ENCODE data around the gene CDKL4. TPM values are rescaled to one million over a fixed set of nuclear protein-coding genes. Genes with fewer than 3 reads are reported as not detected.

The CDKL4 gene
- total and polyA plus RNA-seq, 2 of the 13 experiments (the other 11 are each of a cell fraction or from before 2014, with no cell fraction given): 0.29 to 0.50 TPM

DNA sequence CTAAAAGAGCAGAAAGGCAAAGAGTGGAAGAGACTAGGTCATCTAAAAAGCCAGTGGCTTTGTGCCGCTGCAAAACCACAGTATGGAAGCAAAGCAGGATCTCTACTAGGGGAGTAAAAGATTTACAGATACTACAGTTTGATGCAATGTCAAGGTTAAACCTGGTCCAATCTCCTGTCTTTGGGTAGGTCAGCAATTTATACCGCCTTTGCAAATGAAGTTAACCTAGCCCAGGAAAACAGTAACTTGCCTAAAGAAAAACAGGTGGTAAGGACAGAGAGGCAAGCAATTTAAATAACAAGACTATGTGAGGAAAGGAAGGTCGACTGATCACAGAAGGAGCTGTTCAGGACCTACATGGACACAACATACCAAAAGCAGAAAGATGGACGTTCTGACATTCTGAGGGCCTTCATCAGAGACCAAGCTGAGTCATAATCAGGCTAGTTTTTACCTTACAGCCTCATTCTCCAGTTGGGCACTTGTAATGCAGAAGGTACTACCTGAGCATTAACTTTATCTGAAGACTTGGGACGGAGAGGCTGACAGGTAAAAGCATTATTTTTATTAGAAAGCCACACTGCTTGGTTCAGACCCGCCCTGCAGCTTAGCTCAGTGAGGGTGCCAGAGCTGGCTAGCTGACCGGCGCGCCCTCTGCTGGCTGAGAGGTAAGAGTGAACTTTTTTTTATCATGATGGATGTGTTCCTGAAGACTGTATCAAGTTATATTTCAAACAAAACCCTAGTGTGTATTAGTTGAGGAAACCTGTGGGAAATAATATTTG lies 15.9 kb downstream of the CDKL4 start (continued):
- TF ChIP-seq, protein P1, sequence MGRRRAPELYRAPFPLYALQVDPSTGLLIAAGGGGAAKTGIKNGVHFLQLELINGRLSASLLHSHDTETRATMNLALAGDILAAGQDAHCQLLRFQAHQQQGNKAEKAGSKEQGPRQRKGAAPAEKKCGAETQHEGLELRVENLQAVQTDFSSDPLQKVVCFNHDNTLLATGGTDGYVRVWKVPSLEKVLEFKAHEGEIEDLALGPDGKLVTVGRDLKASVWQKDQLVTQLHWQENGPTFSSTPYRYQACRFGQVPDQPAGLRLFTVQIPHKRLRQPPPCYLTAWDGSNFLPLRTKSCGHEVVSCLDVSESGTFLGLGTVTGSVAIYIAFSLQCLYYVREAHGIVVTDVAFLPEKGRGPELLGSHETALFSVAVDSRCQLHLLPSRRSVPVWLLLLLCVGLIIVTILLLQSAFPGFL (CRISPR knock-in tag; IDR thresholded peaks at IDR 0.05): no peak
- no peak for TF ChIP-seq ZFP62 (CRISPR knock-in tag; IDR thresholded peaks at IDR 0.05)
- TF ChIP-seq, protein P2, sequence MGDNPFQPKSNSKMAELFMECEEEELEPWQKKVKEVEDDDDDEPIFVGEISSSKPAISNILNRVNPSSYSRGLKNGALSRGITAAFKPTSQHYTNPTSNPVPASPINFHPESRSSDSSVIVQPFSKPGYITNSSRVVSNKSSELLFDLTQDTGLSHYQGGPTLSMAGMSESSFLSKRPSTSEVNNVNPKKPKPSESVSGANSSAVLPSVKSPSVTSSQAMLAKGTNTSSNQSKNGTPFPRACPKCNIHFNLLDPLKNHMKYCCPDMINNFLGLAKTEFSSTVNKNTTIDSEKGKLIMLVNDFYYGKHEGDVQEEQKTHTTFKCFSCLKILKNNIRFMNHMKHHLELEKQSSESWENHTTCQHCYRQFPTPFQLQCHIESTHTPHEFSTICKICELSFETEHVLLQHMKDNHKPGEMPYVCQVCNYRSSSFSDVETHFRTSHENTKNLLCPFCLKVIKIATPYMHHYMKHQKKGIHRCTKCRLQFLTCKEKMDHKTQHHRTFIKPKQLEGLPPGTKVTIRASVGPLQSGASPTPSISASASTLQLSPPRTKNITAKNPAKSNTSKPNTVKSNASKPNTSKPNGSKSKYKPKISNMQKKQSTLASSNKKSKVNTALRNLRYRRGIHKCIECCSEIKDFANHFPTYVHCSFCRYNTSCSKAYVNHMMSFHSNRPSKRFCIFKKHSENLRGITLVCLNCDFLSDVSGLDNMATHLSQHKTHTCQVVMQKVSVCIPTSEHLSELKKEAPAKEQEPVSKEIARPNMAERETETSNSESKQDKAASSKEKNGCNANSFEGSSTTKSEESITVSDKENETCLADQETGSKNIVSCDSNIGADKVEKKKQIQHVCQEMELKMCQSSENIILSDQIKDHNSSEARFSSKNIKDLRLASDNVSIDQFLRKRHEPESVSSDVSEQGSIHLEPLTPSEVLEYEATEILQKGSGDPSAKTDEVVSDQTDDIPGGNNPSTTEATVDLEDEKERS (CRISPR knock-in tag; IDR thresholded peaks at IDR 0.05): 0 out of 2 replicates have a peak, but pooled peaks have one; percentile 45
- no peak for TF ChIP-seq KDM3A (CRISPR knock-in tag; IDR thresholded peaks at IDR 0.05; ENCODE audit: low read depth)
- no peak for TF ChIP-seq MAFG (CRISPR knock-in tag; IDR thresholded peaks at IDR 0.05)
- no peak for TF ChIP-seq CCDC6 (CRISPR knock-in tag; IDR thresholded peaks at IDR 0.05)
- TF ChIP-seq FOXM1 (CRISPR knock-in tag; IDR thresholded peaks at IDR 0.05): no peak
- TF ChIP-seq, protein P3, sequence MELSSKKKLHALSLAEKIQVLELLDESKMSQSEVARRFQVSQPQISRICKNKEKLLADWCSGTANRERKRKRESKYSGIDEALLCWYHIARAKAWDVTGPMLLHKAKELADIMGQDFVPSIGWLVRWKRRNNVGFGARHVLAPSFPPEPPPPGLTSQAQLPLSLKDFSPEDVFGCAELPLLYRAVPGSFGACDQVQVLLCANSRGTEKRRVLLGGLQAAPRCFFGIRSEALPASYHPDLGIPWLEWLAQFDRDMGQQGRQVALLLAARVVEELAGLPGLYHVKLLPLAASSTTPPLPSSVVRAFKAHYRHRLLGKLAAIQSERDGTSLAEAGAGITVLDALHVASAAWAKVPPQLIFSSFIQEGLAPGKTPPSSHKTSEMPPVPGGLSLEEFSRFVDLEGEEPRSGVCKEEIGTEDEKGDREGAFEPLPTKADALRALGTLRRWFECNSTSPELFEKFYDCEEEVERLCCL (CRISPR knock-in tag; IDR thresholded peaks at IDR 0.05; ENCODE audit: borderline replicate concordance): no peak
- TF ChIP-seq ZBTB7A (CRISPR knock-in tag; IDR thresholded peaks at IDR 0.05): no peak
- TF ChIP-seq SETDB1 (CRISPR knock-in tag; IDR thresholded peaks at IDR 0.05; ENCODE audit: borderline replicate concordance): no peak
- no peak for TF ChIP-seq MED13 (CRISPR knock-in tag; IDR thresholded peaks at IDR 0.05)
- no peak for TF ChIP-seq ZNF570 (CRISPR knock-in tag; IDR thresholded peaks at IDR 0.05; ENCODE audit: borderline replicate concordance)
- no peak for TF ChIP-seq ZNF3 (CRISPR knock-in tag; IDR thresholded peaks at IDR 0.05)
- no peak for TF ChIP-seq PHB2 (IDR thresholded peaks at IDR 0.05; ENCODE audit: partially characterized antibody)
- 0 out of 2 replicates have a peak, but pooled peaks have one; percentile 32 for TF ChIP-seq ZFY (CRISPR knock-in tag; IDR thresholded peaks at IDR 0.05)
- no peak for TF ChIP-seq MED8 (CRISPR knock-in tag; IDR thresholded peaks at IDR 0.05; ENCODE audit: insufficient replicate concordance)
- no peak for TF ChIP-seq ZNF430 (CRISPR knock-in tag; IDR thresholded peaks at IDR 0.05)
- TF ChIP-seq, protein P4, sequence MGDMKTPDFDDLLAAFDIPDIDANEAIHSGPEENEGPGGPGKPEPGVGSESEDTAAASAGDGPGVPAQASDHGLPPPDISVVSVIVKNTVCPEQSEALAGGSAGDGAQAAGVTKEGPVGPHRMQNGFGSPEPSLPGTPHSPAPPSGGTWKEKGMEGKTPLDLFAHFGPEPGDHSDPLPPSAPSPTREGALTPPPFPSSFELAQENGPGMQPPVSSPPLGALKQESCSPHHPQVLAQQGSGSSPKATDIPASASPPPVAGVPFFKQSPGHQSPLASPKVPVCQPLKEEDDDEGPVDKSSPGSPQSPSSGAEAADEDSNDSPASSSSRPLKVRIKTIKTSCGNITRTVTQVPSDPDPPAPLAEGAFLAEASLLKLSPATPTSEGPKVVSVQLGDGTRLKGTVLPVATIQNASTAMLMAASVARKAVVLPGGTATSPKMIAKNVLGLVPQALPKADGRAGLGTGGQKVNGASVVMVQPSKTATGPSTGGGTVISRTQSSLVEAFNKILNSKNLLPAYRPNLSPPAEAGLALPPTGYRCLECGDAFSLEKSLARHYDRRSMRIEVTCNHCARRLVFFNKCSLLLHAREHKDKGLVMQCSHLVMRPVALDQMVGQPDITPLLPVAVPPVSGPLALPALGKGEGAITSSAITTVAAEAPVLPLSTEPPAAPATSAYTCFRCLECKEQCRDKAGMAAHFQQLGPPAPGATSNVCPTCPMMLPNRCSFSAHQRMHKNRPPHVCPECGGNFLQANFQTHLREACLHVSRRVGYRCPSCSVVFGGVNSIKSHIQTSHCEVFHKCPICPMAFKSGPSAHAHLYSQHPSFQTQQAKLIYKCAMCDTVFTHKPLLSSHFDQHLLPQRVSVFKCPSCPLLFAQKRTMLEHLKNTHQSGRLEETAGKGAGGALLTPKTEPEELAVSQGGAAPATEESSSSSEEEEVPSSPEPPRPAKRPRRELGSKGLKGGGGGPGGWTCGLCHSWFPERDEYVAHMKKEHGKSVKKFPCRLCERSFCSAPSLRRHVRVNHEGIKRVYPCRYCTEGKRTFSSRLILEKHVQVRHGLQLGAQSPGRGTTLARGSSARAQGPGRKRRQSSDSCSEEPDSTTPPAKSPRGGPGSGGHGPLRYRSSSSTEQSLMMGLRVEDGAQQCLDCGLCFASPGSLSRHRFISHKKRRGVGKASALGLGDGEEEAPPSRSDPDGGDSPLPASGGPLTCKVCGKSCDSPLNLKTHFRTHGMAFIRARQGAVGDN (CRISPR knock-in tag; IDR thresholded peaks at IDR 0.05): peak; percentile 46; the same call in 1 of the 2 replicates
- TF ChIP-seq, protein P5, sequence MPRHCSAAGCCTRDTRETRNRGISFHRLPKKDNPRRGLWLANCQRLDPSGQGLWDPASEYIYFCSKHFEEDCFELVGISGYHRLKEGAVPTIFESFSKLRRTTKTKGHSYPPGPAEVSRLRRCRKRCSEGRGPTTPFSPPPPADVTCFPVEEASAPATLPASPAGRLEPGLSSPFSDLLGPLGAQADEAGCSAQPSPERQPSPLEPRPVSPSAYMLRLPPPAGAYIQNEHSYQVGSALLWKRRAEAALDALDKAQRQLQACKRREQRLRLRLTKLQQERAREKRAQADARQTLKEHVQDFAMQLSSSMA (CRISPR knock-in tag; IDR thresholded peaks at IDR 0.05): no peak

Data from HepG2 (cell line).